Breast epithelium (tissue), 3 donors: ENCODE measurements around the gene CXCR5.

Source experiments
- POLR2A ChIP-seq: fragments of 450-650 bp; IDR thresholded peaks from one replicate; pipeline ENCODE4 v1.6.1; 2016; ENCODE audit warnings: antibody characterized with exemption, mild to moderate bottlenecking, moderate library complexity
- POLR2AphosphoS5 ChIP-seq, 3 donors: sonication (generic); formaldehyde crosslinking; IDR thresholded peaks; one replicate each; pipeline ENCODE4 v1.6.1; 2017; ENCODE audit warnings: antibody characterized with exemption in 3 of 3
- TF ChIP-seq, protein P1 (sequence below), 3 donors: fragments of 450-650 bp; IDR thresholded peaks; one replicate each; pipeline ENCODE4 v1.5.1; 2016 to 2017; ENCODE audit warnings: antibody characterized with exemption in 3 of 3, mild to moderate bottlenecking in 3 of 3, moderate library complexity in 3 of 3

GRCh38 chr11:118856314-118856713 lies 27.4 kb upstream of the CXCR5 start:
- TF ChIP-seq, protein P1, sequence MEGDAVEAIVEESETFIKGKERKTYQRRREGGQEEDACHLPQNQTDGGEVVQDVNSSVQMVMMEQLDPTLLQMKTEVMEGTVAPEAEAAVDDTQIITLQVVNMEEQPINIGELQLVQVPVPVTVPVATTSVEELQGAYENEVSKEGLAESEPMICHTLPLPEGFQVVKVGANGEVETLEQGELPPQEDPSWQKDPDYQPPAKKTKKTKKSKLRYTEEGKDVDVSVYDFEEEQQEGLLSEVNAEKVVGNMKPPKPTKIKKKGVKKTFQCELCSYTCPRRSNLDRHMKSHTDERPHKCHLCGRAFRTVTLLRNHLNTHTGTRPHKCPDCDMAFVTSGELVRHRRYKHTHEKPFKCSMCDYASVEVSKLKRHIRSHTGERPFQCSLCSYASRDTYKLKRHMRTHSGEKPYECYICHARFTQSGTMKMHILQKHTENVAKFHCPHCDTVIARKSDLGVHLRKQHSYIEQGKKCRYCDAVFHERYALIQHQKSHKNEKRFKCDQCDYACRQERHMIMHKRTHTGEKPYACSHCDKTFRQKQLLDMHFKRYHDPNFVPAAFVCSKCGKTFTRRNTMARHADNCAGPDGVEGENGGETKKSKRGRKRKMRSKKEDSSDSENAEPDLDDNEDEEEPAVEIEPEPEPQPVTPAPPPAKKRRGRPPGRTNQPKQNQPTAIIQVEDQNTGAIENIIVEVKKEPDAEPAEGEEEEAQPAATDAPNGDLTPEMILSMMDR (IDR thresholded peaks at IDR 0.05): no peak
- no peak for TF ChIP-seq POLR2A
- TF ChIP-seq POLR2AphosphoS5 (IDR thresholded peaks at IDR 0.05): no peak
